ENCODE data around the gene APOL5. TPM values are rescaled to one million over a fixed set of nuclear protein-coding genes. Genes with fewer than 3 reads are reported as not detected.

Gene APOL5
- total and polyA plus RNA-seq, 10 of the 15 experiments (the other 5 are each of a cell fraction or from before 2014, with no cell fraction given) = not detected

DNA sequence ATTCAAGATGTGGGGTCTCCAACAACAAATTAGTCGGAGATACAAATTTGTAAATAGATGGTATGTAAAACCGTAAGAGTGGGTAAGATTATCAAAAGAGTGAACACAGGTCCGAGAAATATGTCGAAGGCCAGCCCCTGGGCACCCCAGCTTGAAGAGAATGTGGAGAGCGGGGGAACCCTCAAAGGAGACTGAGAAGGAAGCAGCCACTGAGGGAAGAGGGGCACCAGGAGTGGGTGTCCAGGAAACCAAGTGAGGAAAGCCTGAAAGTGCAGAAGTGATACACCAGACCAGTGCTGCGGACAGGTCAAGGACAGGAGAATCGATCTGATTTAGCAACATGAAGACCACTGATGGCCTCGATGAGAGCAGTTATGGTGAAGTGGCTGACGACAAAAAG is 14.4 kb downstream of the APOL5 start (continued):
- TF ChIP-seq SMC3 (IDR thresholded peaks at IDR 0.05; ENCODE audit: borderline replicate concordance, low read length) (no peak), IKZF2 (IDR thresholded peaks at IDR 0.05) (no peak), CHD1 (IDR thresholded peaks at IDR 0.05; ENCODE audit: low read depth, low read length) (no peak), STAT1 (conservative IDR thresholded peaks at IDR 0.05) (no peak)

DNA sequence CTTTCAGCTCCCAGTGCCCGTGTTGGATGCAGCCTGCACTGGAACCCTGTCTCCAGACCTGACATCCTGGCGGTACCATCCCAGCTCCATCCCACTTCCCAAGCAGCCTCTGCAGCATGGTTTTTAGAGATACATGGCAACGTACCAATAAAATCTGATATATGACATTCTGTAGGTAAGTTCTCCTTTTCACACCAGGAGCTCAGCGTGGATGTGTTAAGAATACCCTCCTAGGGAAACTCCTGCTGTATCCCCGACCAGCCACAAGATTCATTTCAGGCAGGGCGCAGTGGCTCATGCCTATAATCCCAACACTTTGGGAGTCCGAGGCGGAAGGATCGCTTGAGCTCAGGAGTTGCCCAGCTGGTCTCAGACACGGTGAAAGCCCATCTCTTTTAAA is 15.4 kb downstream of the APOL5 start:
- no peak for ATAC-seq
- Histone ChIP-seq H3K4me2 (ENCODE audit: control insufficient read depth, insufficient read depth) (no peak overlapping the region), H3K27me3 (replicated peaks in 1 of 2; ENCODE audit: control insufficient read depth in 2 of 2, insufficient read depth in 2 of 2, low read length in 1 of 2) (peaks cover 0 to 3% of the 10 kb centered on the region in 2 experiments; a peak in 3 of 4 replicates), H3K27ac (ENCODE audit: control insufficient read depth, insufficient read depth) (no peak overlapping the region), H2AFZ (ENCODE audit: control insufficient read depth, low read depth, low read length) (no peak overlapping the region), H3K4me3 (no peak overlapping the region), H3K79me2 (ENCODE audit: control insufficient read depth, insufficient read depth, low read length) (no peaks in the 10 kb centered on the region), H3K9ac (ENCODE audit: control insufficient read depth, insufficient read depth, low read length) (no peak overlapping the region), H4K20me1 (ENCODE audit: control insufficient read depth, insufficient read depth) (no peaks in the 10 kb centered on the region), H3K9me3 (replicated peaks; ENCODE audit: control insufficient read depth, insufficient read depth, low read length) (no peaks in the 10 kb centered on the region), H3K4me1 (ENCODE audit: control insufficient read depth, insufficient read depth, low read length) (no peaks in the 10 kb centered on the region), H3K36me3 (ENCODE audit: control insufficient read depth in 2 of 2, insufficient read depth in 2 of 2, low read length in 1 of 2) (no peaks in the 10 kb centered on the region)
- SMC1A ChIA-PET (ENCODE audit: uncharacterized antibody, unreplicated experiment) = no interaction called here
- in situ Hi-C loops (cut with MboI) (no loop called here), intact Hi-C loops (cut with micrococcal nuclease; ENCODE audit: unreplicated experiment) (no loop called here)
- no peak for DNase-seq (ENCODE audit: low read depth, low spot score)
- BruUV-seq (replicated peaks) = no TSS peak
- 31% methylated on average over 10 of the region's 10 CpGs for WGBS (ENCODE audit: insufficient coverage, insufficient replicate concordance, low lambda C conversion rate, missing lambda C conversion rate)
- POLR2A ChIA-PET = no interaction called here
- CTCF ChIA-PET = no interaction called here
- RAD21 ChIA-PET (ENCODE audit: unreplicated experiment) = no interaction called here
- no peak for TF ChIP-seq FOXM1 (IDR thresholded peaks at IDR 0.05; ENCODE audit: low read depth, low read length)
- TF ChIP-seq ZNF24 (IDR thresholded peaks at IDR 0.05) = no peak
- no peak for TF ChIP-seq CEBPB (IDR thresholded peaks at IDR 0.05; ENCODE audit: borderline replicate concordance in 1 of 2, low read depth in 2 of 2, low read length in 2 of 2)
- TF ChIP-seq HDAC6 (IDR thresholded peaks at IDR 0.05; ENCODE audit: unreplicated experiment) = no peak
- TF ChIP-seq IKZF1 (conservative IDR thresholded peaks at IDR 0.05) = no peak
- no peak for TF ChIP-seq BCL11A (IDR thresholded peaks at IDR 0.05; ENCODE audit: low read depth, low read length)
- no peak for TF ChIP-seq POLR2A (IDR thresholded peaks at IDR 0.05; ENCODE audit: low read depth, low read length)
- no peak for TF ChIP-seq MTA2 (IDR thresholded peaks at IDR 0.05; ENCODE audit: low read depth)
- TF ChIP-seq EED (IDR thresholded peaks at IDR 0.05; ENCODE audit: low read depth) = no peak
- no peak for TF ChIP-seq KDM1A (IDR thresholded peaks at IDR 0.05; ENCODE audit: borderline replicate concordance)
- TF ChIP-seq HDGF (IDR thresholded peaks at IDR 0.05) = no peak
- TF ChIP-seq EP300 (IDR thresholded peaks at IDR 0.05; ENCODE audit: borderline replicate concordance in 1 of 2, control insufficient read depth in 1 of 2, low read depth in 2 of 2, low read length in 2 of 2) = no peak
- no peak for TF ChIP-seq NR2C1 (IDR thresholded peaks at IDR 0.05)
- TF ChIP-seq MYB (IDR thresholded peaks at IDR 0.05; ENCODE audit: borderline replicate concordance, low read depth, low read length) = no peak
- no peak for TF ChIP-seq PAX5 (IDR thresholded peaks at IDR 0.05; ENCODE audit: borderline replicate concordance, low read depth, low read length)
- TF ChIP-seq CHD2 (IDR thresholded peaks at IDR 0.05; ENCODE audit: borderline replicate concordance, low read depth, low read length) = no peak
- TF ChIP-seq, protein P1, sequence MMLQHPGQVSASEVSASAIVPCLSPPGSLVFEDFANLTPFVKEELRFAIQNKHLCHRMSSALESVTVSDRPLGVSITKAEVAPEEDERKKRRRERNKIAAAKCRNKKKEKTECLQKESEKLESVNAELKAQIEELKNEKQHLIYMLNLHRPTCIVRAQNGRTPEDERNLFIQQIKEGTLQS (IDR thresholded peaks at IDR 0.05; ENCODE audit: borderline replicate concordance, extremely low read depth, low read depth, low read length) = no peak
- TF ChIP-seq ZNF384 (IDR thresholded peaks at IDR 0.05; ENCODE audit: borderline replicate concordance, low read depth, low read length) = no peak
- TF ChIP-seq, protein P2, sequence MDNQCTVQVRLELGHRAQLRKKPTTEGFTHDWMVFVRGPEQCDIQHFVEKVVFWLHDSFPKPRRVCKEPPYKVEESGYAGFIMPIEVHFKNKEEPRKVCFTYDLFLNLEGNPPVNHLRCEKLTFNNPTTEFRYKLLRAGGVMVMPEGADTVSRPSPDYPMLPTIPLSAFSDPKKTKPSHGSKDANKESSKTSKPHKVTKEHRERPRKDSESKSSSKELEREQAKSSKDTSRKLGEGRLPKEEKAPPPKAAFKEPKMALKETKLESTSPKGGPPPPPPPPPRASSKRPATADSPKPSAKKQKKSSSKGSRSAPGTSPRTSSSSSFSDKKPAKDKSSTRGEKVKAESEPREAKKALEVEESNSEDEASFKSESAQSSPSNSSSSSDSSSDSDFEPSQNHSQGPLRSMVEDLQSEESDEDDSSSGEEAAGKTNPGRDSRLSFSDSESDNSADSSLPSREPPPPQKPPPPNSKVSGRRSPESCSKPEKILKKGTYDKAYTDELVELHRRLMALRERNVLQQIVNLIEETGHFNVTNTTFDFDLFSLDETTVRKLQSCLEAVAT (IDR thresholded peaks at IDR 0.05) = no peak
- no peak for TF ChIP-seq ZNF217 (IDR thresholded peaks at IDR 0.05)
- FAIRE-seq = no peak

Measured in GM12878 (cell line).